H1 (cell line): Measurements from ENCODE around the gene H6PD. TPM values are rescaled to one million over a fixed set of nuclear protein-coding genes. Genes with fewer than 3 reads are reported as not detected.

Experiments
- CTCF ChIA-PET: fragments of 300-600 bp; sonication (Branson Sonifier 250); formaldehyde crosslinking; loops from one replicate; lab custom pipeline; 2021; ENCODE audit not compliant: partially characterized antibody; lab: Charles Lee
- POLR2A ChIA-PET: fragments of 300-600 bp; sonication (Branson Sonifier 250); formaldehyde crosslinking; loops from one replicate; lab custom pipeline; 2021; ENCODE audit warnings: inconsistent platforms; ENCODE audit not compliant: partially characterized antibody; lab: Charles Lee
- DNase-seq, 2 experiments: peaks; one replicate each; pipeline versions ENCODE4 v3.0.0 to v3.0.0-alpha.2; 2010 to 2022; ENCODE audit warnings: low spot score in 2 of 2, low read depth in 1 of 2, mixed read lengths in 1 of 2
- FAIRE-seq: peaks from 2 replicates; lab custom pipeline; 2011; peaks lifted over from hg19 to GRCh38; lab: Jason Lieb, UNC
- H2AFZ ChIP-seq: 2 replicates; pipeline ENCODE4 v1.8.1; 2012; ENCODE audit warnings: low read length, inconsistent platforms
- H2AK5ac ChIP-seq: 2 replicates; pipeline ENCODE4 v1.6.1; 2013; ENCODE audit warnings: low read depth, low read length
- H2BK120ac ChIP-seq: replicated peaks from 2 replicates; pipeline ENCODE3; 2013; ENCODE audit warnings: low read depth, low read length, inconsistent platforms
- H2BK12ac ChIP-seq: 2 replicates; pipeline ENCODE4 v1.6.1; 2013; ENCODE audit warnings: low read depth, low read length
- H2BK15ac ChIP-seq: 2 replicates; pipeline ENCODE4 v1.6.1; 2013; ENCODE audit warnings: low read length
- H2BK20ac ChIP-seq: 2 replicates; pipeline ENCODE4 v1.6.1; 2013; ENCODE audit warnings: low read length
- H2BK5ac ChIP-seq: 2 replicates; pipeline ENCODE4 v1.6.1; 2013; ENCODE audit warnings: low read depth, low read length
- H3K14ac ChIP-seq: 2 replicates; pipeline ENCODE4 v1.6.1; 2013; ENCODE audit warnings: inconsistent platforms; ENCODE audit not compliant: insufficient read length
- H3K18ac ChIP-seq: 2 replicates; pipeline ENCODE4 v1.6.1; 2013; ENCODE audit warnings: low read length; ENCODE audit errors: extremely low read depth
- H3K23ac ChIP-seq: 2 replicates; pipeline ENCODE4 v1.6.1; 2013; ENCODE audit warnings: inconsistent platforms; ENCODE audit not compliant: insufficient read length
- H3K23me2 ChIP-seq: 2 replicates; pipeline ENCODE4 v1.6.1; 2013; ENCODE audit warnings: low read depth, low read length
- H3K27ac ChIP-seq: 2 replicates; pipeline ENCODE4 v1.6.1; 2011; ENCODE audit warnings: low read depth, low read length, inconsistent platforms
- H3K27me3 ChIP-seq, 4 experiments: replicated peaks in 1 of 4; 1 replicate in 1 of 4; 2 replicates in 3 of 4; pipeline versions ENCODE4 v1.6.1 to v1.8.1; 2011 to 2013; ENCODE audit warnings: low read length in 3 of 4, mild to moderate bottlenecking in 3 of 4, inconsistent platforms in 2 of 4, mixed read lengths in 2 of 4, moderate library complexity in 1 of 4; ENCODE audit not compliant: control insufficient read depth in 3 of 4, insufficient read depth in 3 of 4; ENCODE audit errors: extremely low read depth in 1 of 4
- H3K36me3 ChIP-seq, 4 experiments: 2 replicates each; pipeline versions ENCODE4 v1.6.1 to v1.8.1; 2011 to 2013; ENCODE audit warnings: mild to moderate bottlenecking in 4 of 4, low read length in 3 of 4, moderate library complexity in 2 of 4, control low read depth in 1 of 4, inconsistent platforms in 1 of 4; ENCODE audit not compliant: insufficient read depth in 4 of 4, control insufficient read depth in 2 of 4
- H3K4ac ChIP-seq: replicated peaks from 2 replicates; pipeline ENCODE3; 2013; ENCODE audit warnings: low read length, low read depth, mixed read lengths, inconsistent platforms; ENCODE audit not compliant: insufficient read length
- H3K4me1 ChIP-seq, 4 experiments: replicated peaks in 1 of 4; 1 replicate in 1 of 4; 2 replicates in 3 of 4; pipeline versions ENCODE4 v1.6.1 to v1.8.1; 2011 to 2013; ENCODE audit warnings: low read length in 3 of 4, inconsistent platforms in 2 of 4, mixed read lengths in 1 of 4; ENCODE audit not compliant: insufficient read depth in 4 of 4, control insufficient read depth in 3 of 4
- H3K4me2 ChIP-seq, 2 experiments: 2 replicates each; pipeline versions ENCODE4 v1.6.1 to v1.8.1; 2011 to 2013; ENCODE audit warnings: low read depth in 2 of 2, low read length in 2 of 2, control low read depth in 1 of 2, inconsistent platforms in 1 of 2, mild to moderate bottlenecking in 1 of 2; ENCODE audit not compliant: insufficient read depth in 1 of 2
- H3K4me3 ChIP-seq, 4 experiments: fragments of 200-600, 300-600 bp in 1 of 4; sonication (generic), shearing (Covaris generic), sonication (Bioruptor Twin) in 1 of 4; 2 replicates each; pipeline versions ENCODE4 v1.5.1 to v1.8.1; 2011 to 2016; ENCODE audit warnings: low read length in 4 of 4, low read depth in 3 of 4, control low read depth in 2 of 4, inconsistent platforms in 2 of 4, mild to moderate bottlenecking in 2 of 4, mixed read lengths in 1 of 4, moderate library complexity in 1 of 4; ENCODE audit not compliant: insufficient read depth in 2 of 4; ENCODE audit errors: extremely low read depth in 1 of 4
- H3K56ac ChIP-seq: replicated peaks from 2 replicates; pipeline ENCODE3; 2013; ENCODE audit warnings: low read depth, mild to moderate bottlenecking, mixed read lengths, low read length, inconsistent platforms; ENCODE audit not compliant: insufficient read length
- H3K79me1 ChIP-seq: 2 replicates; pipeline ENCODE4 v1.6.1; 2013; ENCODE audit warnings: low read depth, low read length, control low read depth
- H3K79me2 ChIP-seq, 2 experiments: 2 replicates each; pipeline versions ENCODE4 v1.6.1 to v1.8.1; 2012 to 2013; ENCODE audit warnings: low read length in 2 of 2, mild to moderate bottlenecking in 2 of 2, inconsistent platforms in 1 of 2; ENCODE audit not compliant: insufficient read depth in 2 of 2, control insufficient read depth in 1 of 2
- H3K9ac ChIP-seq, 4 experiments: replicated peaks in 1 of 4; 1 replicate in 1 of 4; 2 replicates in 3 of 4; pipeline versions ENCODE4 v1.6.1 to v1.8.1; 2011 to 2013; ENCODE audit warnings: low read depth in 3 of 4, low read length in 3 of 4, control low read depth in 2 of 4, mild to moderate bottlenecking in 2 of 4, moderate library complexity in 2 of 4, inconsistent platforms in 1 of 4; ENCODE audit errors: extremely low read depth in 1 of 4
- H3K9me3 ChIP-seq, 2 experiments: 2 replicates each; pipeline versions ENCODE4 v1.6.1 to v1.8.1; 2012 to 2013; ENCODE audit warnings: mild to moderate bottlenecking in 2 of 2, moderate library complexity in 2 of 2, control low read depth in 1 of 2, inconsistent platforms in 1 of 2, low read depth in 1 of 2, low read length in 1 of 2, mixed read lengths in 1 of 2; ENCODE audit not compliant: insufficient read depth in 2 of 2
- H4K20me1 ChIP-seq, 2 experiments: replicated peaks in 1 of 2; 2 replicates each; pipeline versions ENCODE3 to v1.8.1; 2011 to 2013; ENCODE audit warnings: inconsistent platforms in 2 of 2, low read length in 2 of 2, mild to moderate bottlenecking in 1 of 2; ENCODE audit not compliant: insufficient read depth in 2 of 2, control insufficient read depth in 1 of 2
- H4K5ac ChIP-seq: 2 replicates; pipeline ENCODE4 v1.6.1; 2013; ENCODE audit warnings: low read length, low read depth, mixed read lengths, inconsistent platforms; ENCODE audit not compliant: insufficient read length
- H4K8ac ChIP-seq: 2 replicates; pipeline ENCODE4 v1.8.0; 2013; ENCODE audit warnings: mild to moderate bottlenecking, moderate library complexity, low read length, inconsistent platforms; ENCODE audit not compliant: insufficient read depth; ENCODE audit errors: extremely low read depth
- H4K91ac ChIP-seq: replicated peaks from 2 replicates; pipeline ENCODE3; 2013; ENCODE audit warnings: low read length, mixed read lengths, inconsistent platforms; ENCODE audit not compliant: insufficient read length
- BACH1 ChIP-seq: IDR thresholded peaks from 2 replicates; pipeline ENCODE4 v1.6.1; 2012; ENCODE audit warnings: low read length, improper control_type of control experiment
- BRCA1 ChIP-seq: IDR thresholded peaks from 2 replicates; pipeline ENCODE4 v1.6.1; 2012; ENCODE audit warnings: low read depth, low read length, improper control_type of control experiment
- CEBPB ChIP-seq: IDR thresholded peaks from 2 replicates; pipeline ENCODE4 v1.6.1; 2012; ENCODE audit warnings: low read depth, low read length
- CREB1 ChIP-seq: IDR thresholded peaks from 2 replicates; pipeline ENCODE4 v1.6.1; 2012; ENCODE audit warnings: inconsistent platforms
- TAF1 ChIP-seq: IDR thresholded peaks from 2 replicates; pipeline ENCODE4 v1.6.1; 2011; ENCODE audit warnings: mild to moderate bottlenecking, low read depth, low read length
- WGBS, 2 experiments: shearing (Covaris generic) in 1 of 2; methylation state at CpG; one replicate each; pipeline versions ENCODE4 v1.1.6 to v1.1.7; 2013 to 2015; ENCODE audit warnings: low lambda C conversion rate in 2 of 2, mixed read lengths in 2 of 2, inconsistent platforms in 1 of 2, low coverage in 1 of 2, missing lambda C conversion rate in 1 of 2; ENCODE audit not compliant: insufficient replicate concordance in 2 of 2, insufficient coverage in 1 of 2, insufficient read length in 1 of 2; ENCODE audit errors: extremely low coverage in 1 of 2, missing lambda C conversion rate in 1 of 2; 5-methylcytosine and 5-hydroxymethylcytosine counted together
- polyA plus RNA-seq, 7 experiments: library from polyadenylated mRNA; depleted of rRNA in 3 of 7; stranded (reverse) in 5 of 7; unstranded in 2 of 7; fragments of >200 nt in 5 of 7; fragments of 200-250 nt in 2 of 7; gene quantifications; 1 replicate in 5 of 7; 2 replicates in 1 of 7; 4 replicates in 1 of 7; pipeline versions ENCODE4 v1.2.1 to v1.2.3, GENCODE V29; 2011 to 2013; ENCODE audit warnings: missing spikeins in 2 of 7, mixed read lengths in 2 of 7
- total RNA-seq: library from RNA; stranded (reverse); fragmentation: NEBNext Ultra II Directional; extraction: Animal tissue kit (Norgen Biotek cat#: 25700); gene quantifications from 2 replicates; pipeline ENCODE4 v1.2.1, GENCODE V29; 2021

Gene H6PD
- total and polyA plus RNA-seq, 2 of the 8 experiments (the other 6 are each of a cell fraction or from before 2014, with no cell fraction given), result 3.6 to 3.8 TPM

- Histone ChIP-seq H3K9me3 (no peaks in the 10 kb centered on the region), H3K4me1 (peaks cover 5 to 11% (median 8%) of the 10 kb centered on the region in 4 experiments; a peak in 6 of 7 replicates), H3K14ac (no peak overlapping the region), H3K79me2 (no peaks in the 10 kb centered on the region), H2BK15ac (no peak overlapping the region), H2AK5ac (no peak overlapping the region), H4K8ac (no peak overlapping the region), H3K4me2 (peak overlapping the region; percentile 45 to 81), H4K5ac (no peak overlapping the region), H3K36me3 (no peaks in the 10 kb centered on the region), H3K79me1 (no peaks in the 10 kb centered on the region), H4K20me1 (no peaks in the 10 kb centered on the region), H2BK12ac (no peak overlapping the region), H2BK5ac (no peak overlapping the region), H2BK120ac (no peak overlapping the region), H3K4me3 (peak overlapping the region; percentile 54 to 77 (median 60); a peak in 7 of 8 replicates), H3K9ac (no peak overlapping the region), H4K91ac (no peak overlapping the region), H3K27ac (no peak overlapping the region), H3K23me2 (peaks cover 5% of the 10 kb centered on the region; the same call in 1 of the 2 replicates), H2BK20ac (no peak overlapping the region), H3K56ac (no peak overlapping the region), H2AFZ (no peak overlapping the region), H3K27me3 (no peaks in the 10 kb centered on the region), H3K18ac (no peak overlapping the region; the same call in 1 of the 2 replicates), H3K23ac (no peak overlapping the region), H3K4ac (no peak overlapping the region)
- TF ChIP-seq TAF1 (no peak), BRCA1 (no peak), CREB1 (no peak), CEBPB (no peak), BACH1 (no peak)
- ChIA-PET POLR2A (interaction anchor here (0.8 to 2.7 kb wide), 3 partner anchors 12 to 17 kb away, joined by 3 to 8 read pairs (median 8); no protein-coding TSS in a partner anchor), CTCF (interaction anchor here (1.2 to 11.9 kb wide), 4 partner anchors 11 to 220 kb away, joined by 4 to 127 read pairs (median 4); no protein-coding TSS in a partner anchor)
- WGBS, 2 experiments, result 89% methylated on average over 10 of the region's 10 CpGs; no CpG with 5 or more reads in 1 of the 2 experiments
- DNase-seq, result no peak
- FAIRE-seq, result no peak
Measured at GRCh38 chr1:9235560-9235959, 986 bp downstream of the H6PD start.
